Mammary epithelial cell (primary cell): Measurements from ENCODE around the gene ANKFY1.

Experiments used
- EZH2 ChIP-seq: IDR thresholded peaks from 2 replicates; pipeline ENCODE4 v1.6.1; 2012; ENCODE audit warnings: low read length, inconsistent platforms, borderline replicate concordance
- TF ChIP-seq, protein P1 (sequence below), 2 donors: IDR thresholded peaks in 1 of 2; conservative IDR thresholded peaks in 1 of 2; 2 replicates each; pipeline ENCODE4 v1.5.1; 2011 to 2012; ENCODE audit warnings: inconsistent platforms in 2 of 2, low read length in 2 of 2, mild to moderate bottlenecking in 2 of 2, control low read depth in 1 of 2, low read depth in 1 of 2; ENCODE audit not compliant: insufficient read depth in 1 of 2; ENCODE audit errors: extremely low read depth in 1 of 2

- TF ChIP-seq, protein P1, sequence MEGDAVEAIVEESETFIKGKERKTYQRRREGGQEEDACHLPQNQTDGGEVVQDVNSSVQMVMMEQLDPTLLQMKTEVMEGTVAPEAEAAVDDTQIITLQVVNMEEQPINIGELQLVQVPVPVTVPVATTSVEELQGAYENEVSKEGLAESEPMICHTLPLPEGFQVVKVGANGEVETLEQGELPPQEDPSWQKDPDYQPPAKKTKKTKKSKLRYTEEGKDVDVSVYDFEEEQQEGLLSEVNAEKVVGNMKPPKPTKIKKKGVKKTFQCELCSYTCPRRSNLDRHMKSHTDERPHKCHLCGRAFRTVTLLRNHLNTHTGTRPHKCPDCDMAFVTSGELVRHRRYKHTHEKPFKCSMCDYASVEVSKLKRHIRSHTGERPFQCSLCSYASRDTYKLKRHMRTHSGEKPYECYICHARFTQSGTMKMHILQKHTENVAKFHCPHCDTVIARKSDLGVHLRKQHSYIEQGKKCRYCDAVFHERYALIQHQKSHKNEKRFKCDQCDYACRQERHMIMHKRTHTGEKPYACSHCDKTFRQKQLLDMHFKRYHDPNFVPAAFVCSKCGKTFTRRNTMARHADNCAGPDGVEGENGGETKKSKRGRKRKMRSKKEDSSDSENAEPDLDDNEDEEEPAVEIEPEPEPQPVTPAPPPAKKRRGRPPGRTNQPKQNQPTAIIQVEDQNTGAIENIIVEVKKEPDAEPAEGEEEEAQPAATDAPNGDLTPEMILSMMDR (conservative IDR thresholded peaks at IDR 0.05 in 1 of 2, IDR thresholded peaks at IDR 0.05 in 1 of 2; ENCODE audit: extremely low read depth in 1 of 2, insufficient read depth in 1 of 2, low read depth in 1 of 2, low read length in 2 of 2): no peak
- no peak for TF ChIP-seq EZH2
Measured at GRCh38 chr17:4154201-4154600, 109.6 kb downstream of the ANKFY1 start.
